SJSA1 (cell line): ENCODE measurements around the gene EFCAB6. TPM values are rescaled to one million over a fixed set of nuclear protein-coding genes. Genes with fewer than 3 reads are reported as not detected.

Experiments
- DNase-seq, 2 experiments: peaks; one replicate each; pipeline ENCODE4 v3.0.0-alpha.2; 2015 to 2020; ENCODE audit warnings: low spot score in 2 of 2, low read depth in 1 of 2
- H3K27ac ChIP-seq: fragments of 250-450 bp; sonication (Bioruptor Pico); 2 replicates; pipeline ENCODE4 v1.5.1; 2020; ENCODE audit warnings: mild to moderate bottlenecking, moderate library complexity
- H3K27me3 ChIP-seq: fragments of 250-450 bp; sonication (Bioruptor Pico); replicated peaks from 2 replicates; pipeline ENCODE4 v1.5.1; 2020; ENCODE audit warnings: mild to moderate bottlenecking, moderate library complexity
- H3K36me3 ChIP-seq: fragments of 250-450 bp; sonication (Bioruptor Pico); 2 replicates; pipeline ENCODE4 v1.5.1; 2020; ENCODE audit warnings: mild to moderate bottlenecking
- H3K4me1 ChIP-seq: fragments of 250-450 bp; sonication (Bioruptor Pico); replicated peaks from 2 replicates; pipeline ENCODE4 v1.6.1; 2021; ENCODE audit warnings: mild to moderate bottlenecking
- H3K4me3 ChIP-seq: fragments of 250-450 bp; sonication (Bioruptor Pico); 2 replicates; pipeline ENCODE4 v1.5.1; 2020; ENCODE audit warnings: mild to moderate bottlenecking
- H3K9me3 ChIP-seq: fragments of 250-450 bp; sonication (Bioruptor Pico); replicated peaks from 2 replicates; pipeline ENCODE4 v1.5.1; 2020; ENCODE audit warnings: mild to moderate bottlenecking
- total RNA-seq: library from RNA; depleted of rRNA; stranded (reverse); fragments of >200 nt; shearing (Covaris generic); gene quantifications from 2 replicates; pipeline ENCODE4 v1.2.3, GENCODE V29; 2014

The EFCAB6 gene
- total RNA-seq, 1 experiment from 2014 or later, result 0.50 TPM

DNA sequence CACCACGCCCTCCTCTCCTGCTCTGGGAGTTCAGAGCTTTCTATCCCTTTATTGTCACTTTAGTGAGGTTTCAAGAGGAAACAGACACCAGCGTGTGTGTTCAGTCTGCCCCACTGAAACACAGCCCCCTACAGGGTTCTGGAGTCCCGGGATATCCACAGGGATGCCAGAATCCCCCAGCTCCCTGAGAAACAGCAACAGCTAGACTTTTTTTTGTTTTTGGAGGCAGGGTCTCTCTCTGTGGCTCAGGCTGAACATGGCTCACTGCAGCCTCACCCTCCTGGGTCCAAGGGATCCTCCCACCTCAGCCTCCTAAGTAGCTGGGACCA, 39.8 kb upstream of the EFCAB6 start:
- Histone ChIP-seq H3K4me3 (no peak overlapping the region), H3K27me3 (peaks cover 11% of the 10 kb centered on the region), H3K9me3 (no peaks in the 10 kb centered on the region), H3K4me1 (no peaks in the 10 kb centered on the region), H3K27ac (no peak overlapping the region), H3K36me3 (no peaks in the 10 kb centered on the region)
- no peak for DNase-seq

GRCh38 chr22:43851058-43851978, 39.2 kb upstream of the EFCAB6 start:
- H3K9me3 ChIP-seq, result no peaks in the 10 kb centered on the region
- no peak overlapping the region for H3K27ac ChIP-seq
- DNase-seq, result no peak
- peaks cover 11% of the 10 kb centered on the region; the same call in 1 of the 2 replicates for H3K27me3 ChIP-seq
- no peaks in the 10 kb centered on the region for H3K4me1 ChIP-seq
- H3K4me3 ChIP-seq, result no peak overlapping the region
- H3K36me3 ChIP-seq, result no peaks in the 10 kb centered on the region

DNA sequence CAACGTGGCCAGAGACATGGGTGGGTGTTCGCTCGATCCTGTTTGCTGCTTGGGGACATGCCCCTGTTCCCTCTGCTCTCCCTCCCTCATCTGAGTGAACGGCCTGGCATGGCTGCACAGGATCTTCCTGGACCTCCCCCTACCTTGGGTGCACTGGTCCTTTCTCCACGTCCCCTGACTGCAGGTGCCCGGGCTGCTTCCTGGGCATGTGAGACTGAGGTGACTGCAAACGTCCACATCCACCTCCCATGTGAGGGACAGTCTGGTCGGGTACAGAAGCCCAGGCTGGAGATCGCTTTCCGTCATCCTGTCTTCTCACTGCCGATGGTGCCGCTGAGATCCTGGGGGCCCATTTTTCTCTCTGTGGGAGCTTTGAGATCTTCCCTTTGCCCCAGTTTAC, 38.4 kb upstream of the EFCAB6 start:
- no peaks in the 10 kb centered on the region for H3K9me3 ChIP-seq
- H3K4me1 ChIP-seq, result no peaks in the 10 kb centered on the region
- no peak overlapping the region for H3K27ac ChIP-seq
- no peak for DNase-seq
- no peak overlapping the region for H3K4me3 ChIP-seq
- H3K36me3 ChIP-seq, result no peaks in the 10 kb centered on the region
- peaks cover 11% of the 10 kb centered on the region; the same call in 1 of the 2 replicates for H3K27me3 ChIP-seq

- Histone ChIP-seq H3K27ac (no peak overlapping the region), H3K36me3 (no peaks in the 10 kb centered on the region), H3K4me3 (no peak overlapping the region), H3K27me3 (peaks cover 11% of the 10 kb centered on the region; the same call in 1 of the 2 replicates), H3K4me1 (no peaks in the 10 kb centered on the region), H3K9me3 (no peaks in the 10 kb centered on the region)
- no peak for DNase-seq
Observed at GRCh38 chr22:43849731-43850130, 37.6 kb upstream of the EFCAB6 start.

- Histone ChIP-seq H3K9me3 (no peaks in the 10 kb centered on the region), H3K4me3 (no peak overlapping the region), H3K27me3 (peaks cover 11% of the 10 kb centered on the region; the same call in 1 of the 2 replicates), H3K4me1 (no peaks in the 10 kb centered on the region), H3K36me3 (no peaks in the 10 kb centered on the region), H3K27ac (no peak overlapping the region)
- DNase-seq, result no peak
Observed at GRCh38 chr22:43848366-43849171, 36.5 kb upstream of the EFCAB6 start.

DNA sequence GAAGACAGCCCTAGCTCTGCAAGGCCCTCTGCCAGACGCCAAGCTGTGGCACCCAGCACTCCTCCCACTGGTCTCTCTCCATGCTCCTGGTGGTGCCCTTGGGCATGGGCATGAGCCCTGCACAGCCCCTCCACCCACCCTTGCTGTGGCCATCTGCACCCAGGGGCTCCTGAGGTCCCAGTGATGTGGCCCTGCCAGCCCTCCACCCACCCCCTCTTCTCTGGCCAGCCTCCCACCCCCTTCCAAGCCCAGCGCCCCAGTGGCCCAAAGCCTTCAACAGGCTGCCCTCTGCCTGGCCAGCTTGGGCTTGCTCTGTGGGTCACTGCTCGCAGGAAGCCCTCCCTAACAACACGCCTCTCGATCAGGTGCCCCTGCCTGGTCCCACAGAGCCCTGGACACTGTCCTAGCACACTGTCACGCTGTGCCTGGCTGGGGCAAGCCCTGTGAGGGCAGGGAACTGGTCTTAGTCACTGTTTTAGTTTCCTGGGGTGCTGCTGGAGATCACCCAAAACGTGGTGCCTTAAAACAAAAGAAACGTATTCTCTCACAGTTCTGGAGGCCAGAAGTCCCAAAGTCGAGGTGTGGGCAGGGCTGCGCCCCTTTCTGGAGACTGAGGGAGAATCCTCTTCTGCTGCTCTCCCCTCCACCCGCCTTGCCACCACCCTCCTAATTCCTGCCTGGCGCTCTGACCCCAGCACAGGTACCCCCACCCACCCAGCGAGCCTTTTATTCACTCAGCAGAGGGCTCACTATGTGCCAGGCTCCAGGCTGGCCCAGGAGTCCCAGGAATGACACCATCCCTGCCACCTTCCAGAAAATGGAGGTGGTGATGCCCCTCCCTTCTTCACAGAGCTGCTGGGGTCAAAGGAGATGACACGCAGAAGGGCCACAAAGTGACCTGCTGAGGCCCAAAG, 35.5 kb upstream of the EFCAB6 start:
- DNase-seq, result no peak
- Histone ChIP-seq H3K9me3 (no peaks in the 10 kb centered on the region), H3K27ac (no peak overlapping the region), H3K27me3 (peaks cover 11% of the 10 kb centered on the region), H3K4me1 (no peaks in the 10 kb centered on the region), H3K36me3 (no peaks in the 10 kb centered on the region), H3K4me3 (no peak overlapping the region)

GRCh38 chr22:43846966-43847365, 34.9 kb upstream of the EFCAB6 start:
- Histone ChIP-seq H3K27ac (no peak overlapping the region), H3K27me3 (peaks cover 11% of the 10 kb centered on the region), H3K36me3 (no peaks in the 10 kb centered on the region), H3K9me3 (no peaks in the 10 kb centered on the region), H3K4me3 (no peak overlapping the region), H3K4me1 (no peaks in the 10 kb centered on the region)
- no peak for DNase-seq

- Histone ChIP-seq H3K4me3 (no peak overlapping the region), H3K36me3 (no peaks in the 10 kb centered on the region), H3K4me1 (no peaks in the 10 kb centered on the region), H3K27ac (no peak overlapping the region), H3K9me3 (no peaks in the 10 kb centered on the region), H3K27me3 (peaks cover 5% of the 10 kb centered on the region)
- no peak for DNase-seq
Observed at GRCh38 chr22:43845981-43846380, 33.9 kb upstream of the EFCAB6 start.

DNA sequence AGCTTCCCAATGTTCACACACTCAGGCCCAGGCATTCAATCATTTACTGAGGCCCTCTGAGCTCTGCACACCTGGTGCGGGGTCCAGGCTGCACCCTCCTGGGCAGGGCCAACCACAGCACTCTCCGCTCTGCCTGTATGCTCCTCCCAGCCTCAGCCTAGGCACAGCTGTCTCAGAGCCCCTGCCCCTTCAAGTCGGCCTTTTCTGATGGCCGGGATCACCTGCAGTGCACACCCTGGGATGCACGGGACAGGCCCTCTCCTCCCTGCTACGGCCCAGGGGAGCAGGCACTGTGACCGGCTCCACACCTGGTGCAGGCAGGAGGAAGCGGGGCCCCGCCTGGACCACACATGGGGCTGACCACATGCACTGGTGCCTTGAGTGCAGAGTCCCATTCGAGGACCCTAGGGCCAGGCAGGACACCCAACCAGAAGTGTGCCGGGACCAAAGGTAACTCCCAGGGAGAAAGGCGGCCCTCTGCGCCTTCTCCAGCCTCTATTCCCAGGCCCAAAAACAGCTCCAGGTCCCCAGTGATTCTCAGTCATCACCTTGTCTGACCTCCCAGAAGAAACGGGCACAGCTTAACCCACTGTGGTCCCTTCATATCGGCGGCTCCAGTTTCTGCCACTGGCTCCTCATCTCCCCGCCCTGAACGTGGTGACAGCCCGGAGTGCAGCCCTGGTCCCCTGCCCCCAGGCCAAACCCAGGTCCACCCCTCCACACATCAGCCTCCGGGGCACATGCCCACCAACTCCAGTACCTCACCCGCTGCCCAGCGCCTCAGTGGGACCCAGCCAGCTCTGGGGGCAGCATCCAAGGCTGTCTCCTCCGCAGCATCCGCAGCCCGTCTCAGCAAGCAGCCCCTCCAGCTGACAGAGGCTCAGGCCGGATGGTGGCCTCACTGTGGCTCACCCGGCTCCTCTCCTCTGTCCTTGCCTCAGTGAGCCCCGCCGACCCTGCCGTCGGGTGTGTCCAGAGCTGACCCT, 32.7 kb upstream of the EFCAB6 start:
- H3K4me3 ChIP-seq, result no peak overlapping the region
- peaks cover 4% of the 10 kb centered on the region; the same call in 1 of the 2 replicates for H3K27me3 ChIP-seq
- no peaks in the 10 kb centered on the region for H3K4me1 ChIP-seq
- H3K27ac ChIP-seq, result no peak overlapping the region
- H3K36me3 ChIP-seq, result no peaks in the 10 kb centered on the region
- DNase-seq, result no peak
- H3K9me3 ChIP-seq, result no peaks in the 10 kb centered on the region

DNA sequence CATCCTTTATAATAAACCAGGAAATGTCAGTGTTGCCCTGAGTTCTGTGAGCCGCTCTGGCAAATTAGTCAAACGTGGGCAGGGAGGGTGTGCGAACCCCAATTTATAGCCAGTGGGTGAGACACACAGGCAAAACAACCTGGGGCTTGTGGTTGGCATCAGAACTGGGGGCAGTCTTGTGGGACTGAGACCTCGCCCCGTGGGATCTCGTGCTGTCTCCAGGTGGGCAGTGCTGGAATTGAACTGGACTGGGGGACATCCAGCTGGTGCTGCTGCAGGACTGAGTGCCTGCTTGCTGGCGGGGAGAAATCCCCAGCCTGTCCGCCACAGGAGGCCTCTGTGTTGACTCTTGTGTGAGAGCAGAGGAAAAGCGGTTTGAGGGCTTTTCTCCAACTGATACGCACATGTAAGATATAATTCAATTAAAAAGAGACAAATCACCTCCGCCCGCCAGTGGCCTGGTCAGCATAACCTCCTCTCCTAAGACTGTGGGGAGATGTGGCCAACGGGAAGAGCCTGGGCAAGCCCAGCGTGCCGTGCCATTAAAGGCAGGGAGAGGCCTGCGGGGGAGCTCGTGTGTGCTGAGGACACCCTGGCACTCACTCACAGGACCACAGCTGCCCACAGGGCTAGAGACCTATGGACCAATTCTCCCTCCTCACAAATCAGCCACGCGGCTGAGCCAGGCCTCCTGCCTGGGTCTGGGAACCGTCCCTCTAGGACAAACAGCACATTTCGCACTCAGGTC, 31.9 kb upstream of the EFCAB6 start:
- Histone ChIP-seq H3K4me1 (no peaks in the 10 kb centered on the region), H3K9me3 (no peaks in the 10 kb centered on the region), H3K27ac (no peak overlapping the region), H3K36me3 (no peaks in the 10 kb centered on the region), H3K4me3 (no peak overlapping the region), H3K27me3 (peaks cover 7% of the 10 kb centered on the region)
- no peak for DNase-seq

DNA sequence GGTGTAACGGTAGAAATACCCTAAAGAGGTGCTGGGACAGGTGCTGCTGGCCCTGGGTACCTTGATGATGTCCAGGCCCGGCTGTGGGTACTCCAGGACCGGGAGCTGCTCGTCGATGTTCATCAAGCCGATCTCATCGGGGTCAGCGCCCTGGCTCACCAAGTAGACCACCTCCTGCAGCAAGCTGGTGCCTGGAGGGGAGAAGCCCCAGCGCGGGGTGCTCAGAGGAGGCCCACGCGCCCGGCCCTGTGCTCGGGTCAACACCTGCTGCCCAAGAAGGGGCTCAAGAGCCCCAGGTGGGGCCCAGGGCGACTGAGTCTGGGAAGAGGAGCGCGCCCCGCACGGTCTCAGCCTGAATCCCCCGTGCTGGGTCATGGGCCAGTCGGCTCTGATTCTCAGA, 29.6 kb upstream of the EFCAB6 start:
- Histone ChIP-seq H3K27ac (no peak overlapping the region), H3K4me3 (no peak overlapping the region), H3K4me1 (no peaks in the 10 kb centered on the region), H3K9me3 (no peaks in the 10 kb centered on the region), H3K27me3 (peaks cover 6% of the 10 kb centered on the region), H3K36me3 (no peaks in the 10 kb centered on the region)
- no peak for DNase-seq

GRCh38 chr22:43840851-43841250, 28.7 kb upstream of the EFCAB6 start:
- H3K27ac ChIP-seq, result no peak overlapping the region
- no peak for DNase-seq
- no peaks in the 10 kb centered on the region for H3K9me3 ChIP-seq
- peaks cover 6% of the 10 kb centered on the region for H3K27me3 ChIP-seq
- no peaks in the 10 kb centered on the region for H3K4me1 ChIP-seq
- H3K4me3 ChIP-seq, result no peak overlapping the region
- H3K36me3 ChIP-seq, result no peaks in the 10 kb centered on the region
